CD4-positive, CD25-positive, alpha-beta regulatory T cell (primary cell): ENCODE results near the gene LCMT1. TPM values are rescaled to one million over a fixed set of nuclear protein-coding genes. Genes with fewer than 3 reads are reported as not detected.

Source experiments
- ATAC-seq, 2 donors: fragments of 150-1000 bp; cut with Tn5 transposase; one replicate each; pipeline ENCODE4 v1.10.0; 2021; ENCODE audit warnings: low read depth in 2 of 2, moderate number of reproducible peaks in 2 of 2, moderate library complexity in 1 of 2
- DNase-seq, 3 donors: peaks; one replicate each; pipeline versions ENCODE4 v3.0.0 to v3.0.0-alpha.2; 2012 to 2022; ENCODE audit warnings: mixed read lengths in 1 of 3
- H3K27ac ChIP-seq: one replicate; pipeline ENCODE4 v1.7.0; 2013; ENCODE audit warnings: mild to moderate bottlenecking, low read length; ENCODE audit not compliant: insufficient read depth, poor library complexity, severe bottlenecking
- H3K27me3 ChIP-seq: one replicate; pipeline ENCODE4 v1.7.0; 2013; ENCODE audit warnings: low read length; ENCODE audit not compliant: control insufficient read depth, insufficient read depth
- H3K36me3 ChIP-seq: one replicate; pipeline ENCODE4 v1.7.0; 2013; ENCODE audit warnings: mild to moderate bottlenecking, low read length, moderate library complexity; ENCODE audit not compliant: control insufficient read depth, insufficient read depth
- H3K4me1 ChIP-seq: 2 replicates; pipeline ENCODE4 v1.7.0; 2013; ENCODE audit warnings: mild to moderate bottlenecking, low read length; ENCODE audit not compliant: insufficient read depth, control insufficient read depth, poor library complexity, severe bottlenecking
- H3K4me3 ChIP-seq: one replicate; pipeline ENCODE4 v1.7.0; 2013; ENCODE audit warnings: low read depth, mild to moderate bottlenecking, low read length, moderate library complexity
- H3K9me3 ChIP-seq, 2 experiments: 1 replicate in 1 of 2; 2 replicates in 1 of 2; pipeline ENCODE4 v1.7.0; 2013; ENCODE audit warnings: low read length in 2 of 2, mild to moderate bottlenecking in 1 of 2, moderate library complexity in 1 of 2; ENCODE audit not compliant: control insufficient read depth in 2 of 2
- H3K27ac Mint-ChIP-seq, 3 donors: one replicate each; pipeline ENCODE4 v1.8.0; 2020 to 2022; ENCODE audit warnings: mild to moderate bottlenecking in 3 of 3, mixed read lengths in 3 of 3, moderate library complexity in 2 of 3
- H3K27me3 Mint-ChIP-seq: one replicate; pipeline ENCODE4 v1.8.0; 2022; ENCODE audit warnings: mild to moderate bottlenecking, mixed read lengths
- H3K36me3 Mint-ChIP-seq: one replicate; pipeline ENCODE4 v1.8.0; 2020; ENCODE audit warnings: mixed read lengths
- H3K4me1 Mint-ChIP-seq, 4 donors: one replicate each; pipeline ENCODE4 v1.8.0; 2020 to 2022; ENCODE audit warnings: mixed read lengths in 4 of 4, mild to moderate bottlenecking in 1 of 4
- H3K4me3 Mint-ChIP-seq, 4 donors: one replicate each; pipeline ENCODE4 v1.8.0; 2020 to 2022; ENCODE audit warnings: mild to moderate bottlenecking in 4 of 4, mixed read lengths in 4 of 4, moderate library complexity in 3 of 4
- H3K9me3 Mint-ChIP-seq, 7 donors: one replicate each; pipeline ENCODE4 v1.8.0; 2020 to 2022; ENCODE audit warnings: mixed read lengths in 7 of 7, mild to moderate bottlenecking in 3 of 7, moderate library complexity in 2 of 7
- polyA plus RNA-seq, 4 donors: library from polyadenylated mRNA; unstranded; fragments of 300-500 nt; fragmentation: Illumina TruSeq; gene quantifications; one replicate each; pipeline ENCODE4 v1.2.3, GENCODE V29; 2021
- total RNA-seq: library from RNA; stranded (reverse); gene quantifications from one replicate; pipeline ENCODE4 v1.2.3, GENCODE V29; 2022

The LCMT1 gene
- total and polyA plus RNA-seq, 5 donors from 2014 or later = 44.0 to 70.3 (median 50.5) TPM

GRCh38 chr16:25066747-25067631 is 44.6 kb upstream of the LCMT1 start:
- no peaks in the 10 kb centered on the region for H3K27me3 Mint-ChIP-seq
- H3K27ac Mint-ChIP-seq = peak overlapping the region; percentile 92 to 96 (median 96)
- Histone ChIP-seq H3K27me3 (no peaks in the 10 kb centered on the region), H3K4me1 (peaks cover 41% of the 10 kb centered on the region), H3K9me3 (no peaks in the 10 kb centered on the region), H3K36me3 (no peaks in the 10 kb centered on the region), H3K4me3 (peak overlapping the region; percentile 84), H3K27ac (peak overlapping the region; percentile 82)
- H3K4me3 Mint-ChIP-seq = peak overlapping the region; percentile 94 to 96 (median 95)
- DNase-seq = peak; percentile 78 to 87 (median 81)
- H3K9me3 Mint-ChIP-seq = peaks cover 0 to 1% (median 0%) of the 10 kb centered on the region in 7 donors
- H3K36me3 Mint-ChIP-seq = peaks cover 4% of the 10 kb centered on the region
- peaks cover 20 to 69% (median 36%) of the 10 kb centered on the region in 4 donors for H3K4me1 Mint-ChIP-seq
- peak; percentile 92 to 95 for ATAC-seq

GRCh38 chr16:25073854-25074253 is 37.7 kb upstream of the LCMT1 start:
- H3K36me3 ChIP-seq = no peaks in the 10 kb centered on the region
- Mint-ChIP-seq H3K4me3 (no peak overlapping the region), H3K4me1 (peaks cover 0 to 16% (median 11%) of the 10 kb centered on the region in 4 donors), H3K27me3 (no peaks in the 10 kb centered on the region), H3K27ac (peak overlapping the region in 1 of 3 donors; percentile 35), H3K36me3 (peaks cover 4% of the 10 kb centered on the region), H3K9me3 (no peaks in the 10 kb centered on the region)
- no peak overlapping the region for H3K4me3 ChIP-seq
- H3K27ac ChIP-seq = no peak overlapping the region
- no peaks in the 10 kb centered on the region for H3K4me1 ChIP-seq
- ATAC-seq (no peak), DNase-seq (no peak)
- H3K9me3 ChIP-seq = no peaks in the 10 kb centered on the region
- H3K27me3 ChIP-seq = no peaks in the 10 kb centered on the region

GRCh38 chr16:25078386-25078978 is 33.1 kb upstream of the LCMT1 start:
- no peaks in the 10 kb centered on the region for H3K36me3 ChIP-seq
- no peak for DNase-seq
- H3K4me3 Mint-ChIP-seq = no peak overlapping the region

GRCh38 chr16:25079637-25080378 is 31.7 kb upstream of the LCMT1 start:
- no peak overlapping the region for H3K4me3 Mint-ChIP-seq
- no peaks in the 10 kb centered on the region for H3K36me3 Mint-ChIP-seq
- no peaks in the 10 kb centered on the region for H3K9me3 ChIP-seq

More at GRCh38 chr16:25078386-25078978, 33.1 kb upstream of the LCMT1 start:
- Histone ChIP-seq H3K9me3 (no peaks in the 10 kb centered on the region), H3K27ac (no peak overlapping the region), H3K4me3 (no peak overlapping the region), H3K4me1 (no peaks in the 10 kb centered on the region), H3K27me3 (no peaks in the 10 kb centered on the region)
- Mint-ChIP-seq H3K27ac (no peak overlapping the region), H3K4me1 (peaks cover 0 to 6% (median 3%) of the 10 kb centered on the region in 4 donors), H3K36me3 (no peaks in the 10 kb centered on the region), H3K9me3 (no peaks in the 10 kb centered on the region), H3K27me3 (no peaks in the 10 kb centered on the region)
- ATAC-seq = no peak

DNA sequence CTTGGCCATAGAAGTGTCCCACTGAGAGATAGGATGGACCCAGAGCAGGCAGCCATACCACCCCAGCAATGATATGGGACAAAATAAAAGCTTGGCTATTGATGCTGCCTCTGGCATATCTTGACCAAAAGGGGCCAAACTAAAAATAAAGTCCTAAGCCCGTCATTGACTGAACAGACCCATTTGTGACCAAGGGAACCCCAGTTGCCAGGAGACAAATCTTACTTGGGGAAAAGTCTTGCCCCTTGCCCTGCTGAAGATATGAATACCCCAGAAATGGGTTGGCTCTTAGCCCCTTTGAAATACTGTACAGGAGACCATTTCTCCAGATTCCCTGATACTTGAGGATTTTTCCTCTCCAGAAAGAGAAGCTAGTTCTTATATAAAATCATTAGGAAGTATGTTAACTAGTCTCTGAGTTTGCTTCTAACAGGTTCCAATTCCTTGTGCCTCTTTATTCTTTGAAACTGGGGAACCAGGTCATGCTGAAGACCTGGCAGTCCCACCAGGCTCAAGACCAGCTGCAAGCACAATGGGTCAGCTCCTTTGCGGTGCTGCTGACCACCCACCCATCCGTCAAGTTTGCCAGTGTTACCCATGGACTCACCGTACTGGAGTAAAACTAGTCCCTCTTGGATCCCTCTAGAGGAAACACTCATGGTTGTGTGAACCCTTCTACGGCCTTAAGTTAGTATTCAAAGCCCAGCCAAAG is 31.0 kb upstream of the LCMT1 start:
- DNase-seq (no peak), ATAC-seq (no peak)
- no peaks in the 10 kb centered on the region for H3K36me3 ChIP-seq
- no peaks in the 10 kb centered on the region for H3K9me3 ChIP-seq
- Mint-ChIP-seq H3K4me3 (no peak overlapping the region), H3K4me1 (peaks cover 0 to 6% (median 0%) of the 10 kb centered on the region in 4 donors), H3K36me3 (peaks cover under 1% of the 10 kb centered on the region), H3K27me3 (no peaks in the 10 kb centered on the region), H3K9me3 (no peaks in the 10 kb centered on the region), H3K27ac (no peak overlapping the region)
- H3K4me1 ChIP-seq = no peaks in the 10 kb centered on the region
- H3K4me3 ChIP-seq = no peak overlapping the region
- no peak overlapping the region for H3K27ac ChIP-seq
- H3K27me3 ChIP-seq = no peaks in the 10 kb centered on the region

More at GRCh38 chr16:25079637-25080378, 31.7 kb upstream of the LCMT1 start:
- no peak overlapping the region for H3K27ac ChIP-seq
- H3K4me1 ChIP-seq = no peaks in the 10 kb centered on the region
- H3K27me3 Mint-ChIP-seq = no peaks in the 10 kb centered on the region
- no peaks in the 10 kb centered on the region for H3K36me3 ChIP-seq
- peaks cover 0 to 6% (median 0%) of the 10 kb centered on the region in 4 donors for H3K4me1 Mint-ChIP-seq
- DNase-seq = no peak
- no peak overlapping the region for H3K4me3 ChIP-seq
- no peaks in the 10 kb centered on the region for H3K9me3 Mint-ChIP-seq
- ATAC-seq = no peak
- no peaks in the 10 kb centered on the region for H3K27me3 ChIP-seq
- no peak overlapping the region for H3K27ac Mint-ChIP-seq

GRCh38 chr16:25081702-25082101 is 29.8 kb upstream of the LCMT1 start:
- Mint-ChIP-seq H3K27me3 (no peaks in the 10 kb centered on the region), H3K36me3 (peaks cover 6% of the 10 kb centered on the region), H3K9me3 (no peaks in the 10 kb centered on the region), H3K27ac (no peak overlapping the region), H3K4me3 (no peak overlapping the region), H3K4me1 (peaks cover 0 to 6% (median 0%) of the 10 kb centered on the region in 4 donors)
- DNase-seq (no peak), ATAC-seq (no peak)
- no peaks in the 10 kb centered on the region for H3K9me3 ChIP-seq
- H3K27me3 ChIP-seq = no peaks in the 10 kb centered on the region
- H3K36me3 ChIP-seq = no peaks in the 10 kb centered on the region
- H3K4me1 ChIP-seq = no peaks in the 10 kb centered on the region
- no peak overlapping the region for H3K27ac ChIP-seq
- no peak overlapping the region for H3K4me3 ChIP-seq

GRCh38 chr16:25083065-25083464 is 28.5 kb upstream of the LCMT1 start:
- no peaks in the 10 kb centered on the region for H3K27me3 ChIP-seq
- no peak overlapping the region for H3K27ac ChIP-seq
- no peak for DNase-seq
- H3K4me3 ChIP-seq = no peak overlapping the region
- H3K4me3 Mint-ChIP-seq = no peak overlapping the region
- peaks cover 0 to 6% (median 1%) of the 10 kb centered on the region in 4 donors for H3K4me1 Mint-ChIP-seq
- ATAC-seq = no peak
- no peaks in the 10 kb centered on the region for H3K9me3 Mint-ChIP-seq
- H3K36me3 Mint-ChIP-seq = peaks cover 14% of the 10 kb centered on the region
- H3K9me3 ChIP-seq = no peaks in the 10 kb centered on the region
- no peaks in the 10 kb centered on the region for H3K27me3 Mint-ChIP-seq
- H3K36me3 ChIP-seq = no peaks in the 10 kb centered on the region
- H3K4me1 ChIP-seq = no peaks in the 10 kb centered on the region
- no peak overlapping the region for H3K27ac Mint-ChIP-seq
